ENCODE data around the gene ATP6V1A. TPM values are rescaled to one million over a fixed set of nuclear protein-coding genes. Genes with fewer than 3 reads are reported as not detected.

Gene ATP6V1A
- total RNA-seq, 1 experiment from 2014 or later = 73.4 TPM

- no peaks in the 10 kb centered on the region for H3K36me3 Mint-ChIP-seq (ENCODE audit: insufficient read depth in 1 of 3, low read depth in 3 of 3)
- H3K4me1 ChIP-seq (ENCODE audit: insufficient read depth, low read length) = peaks cover 10% of the 10 kb centered on the region; the same call in 1 of the 2 replicates
- H3K79me1 ChIP-seq (ENCODE audit: insufficient read depth, low read depth, low read length, poor library complexity, severe bottlenecking) = no peaks in the 10 kb centered on the region
- H3T11ph ChIP-seq (ENCODE audit: low read length) = no peak overlapping the region
- no peak overlapping the region for H2BK12ac ChIP-seq (ENCODE audit: insufficient read length, low read depth, low read length)
- H3K23me2 ChIP-seq (ENCODE audit: insufficient read length, low read depth, low read length, poor library complexity, severe bottlenecking) = no peaks in the 10 kb centered on the region
- no peak overlapping the region for H3K27ac Mint-ChIP-seq
- H4K91ac ChIP-seq (ENCODE audit: insufficient read length, low read depth, low read length) = no peak overlapping the region
- no peak overlapping the region for H3K56ac ChIP-seq (ENCODE audit: insufficient read length, low read depth, low read length)
- no peak overlapping the region for H2BK120ac ChIP-seq (ENCODE audit: low read depth, low read length, poor library complexity, severe bottlenecking)
- H4K5ac ChIP-seq (ENCODE audit: insufficient read length, low read depth, low read length) = no peak overlapping the region
- H3K4me2 ChIP-seq (ENCODE audit: insufficient read depth, insufficient read length, low read length) = no peak overlapping the region
- no peaks in the 10 kb centered on the region for H3K27me3 Mint-ChIP-seq (ENCODE audit: low read depth)
- no peak overlapping the region for H3K4me3 Mint-ChIP-seq
- H4K20me1 ChIP-seq (ENCODE audit: control insufficient read depth, insufficient read depth, insufficient read length) = no peaks in the 10 kb centered on the region
- H3K9me3 ChIP-seq (ENCODE audit: control insufficient read depth, low read depth, low read length) = no peaks in the 10 kb centered on the region
- H3K23ac ChIP-seq (ENCODE audit: insufficient read length, low read depth, low read length) = no peak overlapping the region
- H3K27ac ChIP-seq (ENCODE audit: insufficient read length, low read depth, low read length) = no peak overlapping the region
- H3K14ac ChIP-seq (ENCODE audit: insufficient read depth, low read length) = no peak overlapping the region
- no peak overlapping the region for H3K4ac ChIP-seq (ENCODE audit: low read depth, low read length)
- no peak overlapping the region for H2BK15ac ChIP-seq (ENCODE audit: low read depth, low read length)
- no peak overlapping the region for H3K9ac ChIP-seq (ENCODE audit: extremely low read depth, insufficient read length, low read length)
- no peaks in the 10 kb centered on the region for H3K79me2 ChIP-seq (ENCODE audit: insufficient read depth, low read length)
- no peaks in the 10 kb centered on the region for H3K9me3 Mint-ChIP-seq
- H2AK5ac ChIP-seq (ENCODE audit: insufficient read length, low read length) = no peak overlapping the region
- no peak for TF ChIP-seq CTCF (conservative IDR thresholded peaks at IDR 0.05)
- no peak overlapping the region for H2AFZ ChIP-seq (ENCODE audit: low read length)
- WGBS (ENCODE audit: extremely low coverage, insufficient read length, low lambda C conversion rate) = no CpG with 5 or more reads among the region's 1 CpG
- H3K4me1 Mint-ChIP-seq = peaks cover 11 to 16% of the 10 kb centered on the region in 2 experiments
- DNase-seq = no peak
- no peak overlapping the region for H2BK5ac ChIP-seq (ENCODE audit: insufficient read length, low read length)
- no peak overlapping the region for H2BK20ac ChIP-seq (ENCODE audit: low read depth, low read length, poor library complexity, severe bottlenecking)
- no peak overlapping the region for H3K18ac ChIP-seq (ENCODE audit: insufficient read length, low read depth, low read length)
- no peaks in the 10 kb centered on the region for H3K27me3 ChIP-seq (ENCODE audit: insufficient read depth, low read length)
- H4K8ac ChIP-seq (replicated peaks; ENCODE audit: insufficient read length, low read depth, low read length) = no peak overlapping the region
Measured at GRCh38 chr3:113831103-113831355, 84.2 kb downstream of the ATP6V1A start.
